ENCODE measurements around the gene THSD7A.

Gene THSD7A

DNA sequence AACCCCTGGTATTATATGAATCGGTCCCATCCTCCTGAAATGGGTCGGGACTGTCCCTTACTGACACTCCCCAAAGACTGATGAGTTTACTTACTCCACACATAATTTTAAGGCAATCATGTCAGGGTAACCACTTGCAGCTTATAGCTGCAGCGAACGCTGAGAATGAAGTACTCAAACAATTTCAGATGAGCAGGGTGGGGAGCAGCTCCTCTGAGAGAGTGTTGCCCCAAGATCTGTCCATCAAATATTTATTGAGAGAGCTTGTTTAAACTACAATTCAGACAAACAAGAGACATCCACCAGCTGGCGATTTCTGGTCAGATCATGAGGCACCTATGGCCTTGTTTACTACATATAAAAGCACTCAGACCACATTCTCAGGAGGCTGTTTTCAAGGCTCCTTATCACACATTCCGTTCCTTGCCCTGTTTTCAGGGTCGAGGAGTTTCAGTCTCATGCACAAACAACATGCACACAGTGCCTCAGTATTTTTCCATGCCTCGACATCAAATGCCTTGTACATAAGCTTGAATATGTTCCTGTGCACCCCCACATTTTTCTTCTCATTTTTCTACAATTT is 80.1 kb downstream of the THSD7A start:
- DNase-seq (ENCODE audit: low spot score): no peak

DNA sequence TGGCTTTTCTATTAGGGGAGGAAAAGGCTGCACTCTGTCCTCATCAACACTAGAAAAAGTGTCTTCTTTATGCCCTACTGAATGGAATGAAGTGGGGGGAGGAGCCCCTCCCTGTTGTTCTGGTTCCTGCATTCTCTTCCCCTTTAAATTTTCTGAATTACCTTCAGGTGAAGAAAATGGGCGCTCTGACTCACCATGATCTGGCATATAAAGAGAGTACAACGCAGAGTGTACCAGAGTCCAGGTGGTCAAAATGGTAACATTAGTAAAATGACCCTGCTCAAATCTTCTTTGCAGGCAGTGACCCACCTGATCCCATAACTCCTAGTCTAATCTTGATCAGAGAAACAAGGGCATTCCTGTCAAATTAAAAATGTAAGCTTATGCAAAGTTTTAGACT is 80.7 kb downstream of the THSD7A start:
- DNase-seq (ENCODE audit: low spot score): no peak

DNA sequence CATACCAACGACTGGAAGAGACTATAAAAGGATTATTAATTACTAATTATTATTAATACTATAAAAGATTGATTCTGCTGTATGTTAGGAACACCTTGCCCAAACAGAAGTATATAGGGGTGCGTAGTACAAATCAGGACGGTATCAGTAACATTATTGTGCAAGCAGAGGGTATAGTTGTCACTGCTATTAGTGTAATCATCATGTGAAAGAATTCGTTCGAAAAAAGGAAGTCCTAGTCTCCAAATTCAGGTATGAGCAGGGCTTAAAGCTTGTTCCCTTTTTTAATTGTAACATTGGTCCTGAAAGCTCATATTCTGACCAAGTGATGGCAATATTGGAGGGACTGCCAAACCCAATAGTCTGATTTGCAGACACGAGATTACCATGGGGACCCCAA is 81.8 kb downstream of the THSD7A start:
- DNase-seq (ENCODE audit: low spot score): no peak

DNA sequence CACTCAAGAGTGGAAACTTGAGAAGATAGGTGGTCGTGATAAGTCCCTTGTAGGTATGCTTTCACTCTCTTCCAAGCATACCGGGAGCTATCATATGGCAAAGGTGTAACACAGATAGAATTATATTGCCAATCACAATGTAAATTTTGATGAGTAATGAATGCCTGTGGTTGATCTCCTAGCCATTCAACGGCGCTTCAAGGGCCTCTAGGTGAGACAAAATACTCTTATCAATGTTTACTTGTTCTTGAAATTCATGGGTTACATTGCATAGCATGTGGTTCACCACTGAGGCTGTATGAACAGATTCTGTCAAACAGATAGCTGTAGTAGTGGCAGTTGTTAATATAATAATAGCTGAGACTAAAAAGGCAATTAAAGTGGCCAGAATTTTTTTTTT is 82.4 kb downstream of the THSD7A start:
- no peak for DNase-seq (ENCODE audit: low spot score)

DNA sequence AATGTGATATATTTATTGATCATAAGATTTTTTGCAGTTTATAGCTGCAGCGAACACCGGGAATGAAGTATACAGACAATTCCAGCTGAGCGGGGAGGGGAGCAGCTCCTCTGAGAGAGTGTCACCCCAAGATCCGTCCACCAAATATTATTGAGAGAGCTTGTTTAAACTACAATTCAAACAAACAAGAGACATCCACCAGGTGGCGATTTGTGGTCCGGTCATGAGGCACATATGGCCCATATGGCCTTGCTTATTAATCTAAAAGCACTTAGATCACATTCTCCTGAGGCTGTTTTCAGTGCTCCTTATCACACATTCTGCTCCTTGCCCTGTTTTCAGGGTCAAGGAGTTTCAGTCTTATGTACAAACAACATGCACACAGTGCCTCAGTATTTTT is 83.1 kb downstream of the THSD7A start:
- no peak for DNase-seq (ENCODE audit: low spot score)

DNA sequence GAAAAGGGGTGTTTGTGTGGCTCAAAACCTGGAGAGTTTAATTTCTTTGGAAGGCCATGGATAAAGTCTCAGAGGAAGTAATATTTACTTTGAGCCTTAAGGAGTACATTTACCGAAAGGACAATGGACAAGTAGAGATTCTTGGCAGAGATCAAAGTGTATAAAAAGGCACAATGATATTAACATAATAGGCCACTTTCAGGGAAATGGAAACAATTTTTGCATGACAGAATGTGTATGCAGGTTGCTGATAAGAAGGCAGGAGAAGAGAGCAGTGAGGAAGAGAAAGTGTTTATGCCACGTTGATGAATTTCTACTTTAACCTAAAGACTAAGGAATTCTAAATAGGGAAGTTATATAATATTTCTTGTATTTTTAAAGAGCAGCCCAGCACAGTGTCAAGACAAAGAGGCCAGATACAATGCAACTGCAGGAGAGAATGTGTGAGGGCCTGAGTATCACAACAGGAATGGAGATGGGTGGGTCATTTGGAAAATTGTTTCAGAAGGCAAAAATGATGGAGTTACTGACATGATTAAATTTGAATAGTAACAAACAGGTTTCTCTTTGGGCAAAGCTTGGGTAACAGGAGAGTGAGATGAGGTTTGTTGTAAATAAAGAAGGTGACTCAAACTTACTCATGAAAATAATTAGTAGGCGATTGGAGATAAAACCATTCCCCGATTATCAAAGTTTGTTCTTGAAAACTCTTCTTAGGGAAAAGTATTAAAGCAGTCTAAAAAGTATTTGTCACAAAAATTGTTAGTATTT is 84.1 kb downstream of the THSD7A start:
- DNase-seq (ENCODE audit: low spot score): no peak

DNA sequence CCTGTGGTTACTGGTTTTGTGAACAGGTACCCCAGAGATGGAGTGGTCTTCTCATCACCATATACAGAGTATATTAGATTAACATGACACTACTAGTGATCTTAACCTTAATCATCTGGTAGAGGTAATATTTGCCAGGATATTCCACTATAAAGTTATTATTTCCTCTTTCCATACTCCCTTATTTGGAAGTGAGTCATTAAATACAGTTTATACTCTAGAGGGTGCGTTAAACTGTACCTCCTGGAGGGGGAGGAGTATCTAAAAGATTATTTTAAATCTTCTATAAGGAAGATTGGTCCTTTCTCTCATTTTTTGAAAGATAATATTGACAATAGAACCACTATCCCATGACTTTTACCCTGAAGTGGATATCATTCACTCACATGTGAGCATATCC is 85.4 kb downstream of the THSD7A start:
- DNase-seq (ENCODE audit: low spot score): no peak

DNA sequence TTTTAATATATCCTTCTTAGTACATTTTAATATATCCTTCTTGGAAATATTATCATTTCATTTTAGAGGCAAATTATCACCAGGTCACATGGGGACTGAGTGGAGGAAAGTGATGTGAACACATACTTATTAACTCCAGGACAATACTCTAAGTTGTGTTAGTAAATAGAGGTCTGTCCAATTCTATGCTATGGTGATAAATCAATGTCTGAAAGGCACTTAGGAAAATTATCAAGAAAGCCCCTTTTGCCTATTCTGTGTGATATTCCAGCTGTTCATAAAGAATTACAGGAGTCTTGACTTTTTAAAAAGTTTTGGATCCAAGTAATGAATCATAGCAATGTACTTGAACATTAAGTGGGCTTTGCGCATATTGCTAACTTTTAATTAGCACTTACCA is 88.5 kb downstream of the THSD7A start:
- no peak for DNase-seq (ENCODE audit: low spot score)

DNA sequence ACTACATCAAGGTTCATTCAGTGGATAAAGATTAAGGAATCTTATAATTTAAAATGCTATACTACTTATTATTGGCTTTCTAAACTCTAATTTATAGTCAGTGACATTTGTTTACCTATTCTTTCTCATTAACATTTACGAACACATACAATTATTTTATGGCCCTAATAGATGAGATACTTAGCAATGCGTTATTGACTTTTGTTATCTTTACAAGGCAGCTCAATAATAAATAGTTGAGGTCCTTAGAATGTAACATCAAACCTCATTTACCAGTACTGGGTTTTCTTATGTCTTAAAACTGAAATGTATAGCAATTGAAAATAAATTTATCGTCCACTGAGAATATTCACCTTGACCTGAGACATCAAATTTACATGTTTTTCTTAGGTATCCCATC is 89.0 kb downstream of the THSD7A start:
- DNase-seq (ENCODE audit: low spot score): no peak

DNA sequence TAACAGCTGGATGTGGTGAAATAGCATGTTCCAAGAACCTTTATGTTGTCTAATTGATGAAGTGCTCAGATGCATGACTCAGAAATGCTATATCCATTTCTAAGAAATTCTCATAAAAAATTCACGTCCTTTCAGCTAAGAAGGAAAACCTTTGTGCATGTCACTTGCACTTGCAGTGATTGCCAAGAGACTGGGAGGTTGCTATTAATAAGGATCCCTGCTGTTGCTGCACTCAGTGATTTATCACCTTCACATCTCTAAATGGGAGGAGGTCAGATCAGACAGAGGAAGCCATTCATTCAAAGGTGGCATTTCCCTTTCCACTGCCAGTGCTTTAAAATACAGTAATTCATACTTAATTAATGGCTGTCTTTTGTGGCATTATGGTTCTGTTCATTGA is 89.5 kb downstream of the THSD7A start:
- DNase-seq (ENCODE audit: low spot score): no peak

DNA sequence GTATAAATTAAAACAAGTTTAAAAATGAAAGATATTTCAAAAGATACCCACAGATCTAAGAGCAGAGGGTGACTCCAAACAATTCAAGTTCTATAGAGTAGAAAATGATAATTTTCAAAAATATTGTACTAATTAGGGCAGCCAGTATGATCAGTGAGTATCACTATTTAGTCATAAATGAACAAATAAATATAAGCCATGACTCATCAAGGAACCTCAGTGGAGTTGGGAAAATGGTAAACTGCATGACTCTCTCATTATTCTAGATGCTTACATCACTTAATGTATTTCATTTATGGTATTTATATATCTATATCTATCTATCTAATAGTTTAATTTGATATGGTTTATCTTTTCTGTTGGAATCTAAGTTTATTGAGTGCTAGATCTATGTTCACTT is 94.3 kb downstream of the THSD7A start:
- DNase-seq (ENCODE audit: low spot score): no peak

DNA sequence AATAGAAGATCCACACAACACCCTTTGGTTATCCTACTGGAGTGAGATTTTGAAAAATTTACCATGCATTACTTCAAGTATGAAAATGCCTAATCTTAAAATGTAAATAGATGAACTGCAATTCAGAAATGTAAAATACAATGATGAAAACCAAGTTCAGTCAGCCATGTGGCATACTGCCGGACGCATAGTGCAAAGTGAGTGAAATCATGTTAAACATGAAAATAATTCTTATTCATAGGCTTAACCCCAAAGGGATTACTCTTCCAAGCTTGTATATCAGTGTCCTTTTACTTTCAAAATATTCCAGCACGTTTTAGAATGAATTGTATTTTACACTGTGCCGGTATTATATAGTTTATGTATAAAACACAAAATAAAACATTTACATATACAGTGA is 99.8 kb downstream of the THSD7A start:
- DNase-seq (ENCODE audit: low spot score): no peak

DNA sequence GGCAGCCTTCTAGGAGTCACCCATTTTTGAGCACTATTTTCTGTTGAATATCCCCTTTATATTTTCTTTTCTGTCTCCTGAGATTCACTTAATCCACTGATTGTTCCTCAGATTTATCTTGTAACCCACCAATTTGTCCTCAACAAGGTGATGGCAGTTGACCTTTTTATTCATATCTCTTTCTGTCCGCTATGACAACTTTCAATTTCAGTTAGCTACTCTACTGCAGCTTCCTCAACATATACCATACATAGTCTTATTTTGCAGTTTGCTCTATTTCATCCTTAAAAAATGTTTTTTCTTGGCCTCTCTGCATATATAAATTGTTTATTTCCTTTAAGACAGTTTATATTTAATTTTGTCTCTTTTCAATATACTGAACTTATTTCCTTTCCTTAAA is 101.3 kb downstream of the THSD7A start:
- DNase-seq (ENCODE audit: low spot score): no peak

DNA sequence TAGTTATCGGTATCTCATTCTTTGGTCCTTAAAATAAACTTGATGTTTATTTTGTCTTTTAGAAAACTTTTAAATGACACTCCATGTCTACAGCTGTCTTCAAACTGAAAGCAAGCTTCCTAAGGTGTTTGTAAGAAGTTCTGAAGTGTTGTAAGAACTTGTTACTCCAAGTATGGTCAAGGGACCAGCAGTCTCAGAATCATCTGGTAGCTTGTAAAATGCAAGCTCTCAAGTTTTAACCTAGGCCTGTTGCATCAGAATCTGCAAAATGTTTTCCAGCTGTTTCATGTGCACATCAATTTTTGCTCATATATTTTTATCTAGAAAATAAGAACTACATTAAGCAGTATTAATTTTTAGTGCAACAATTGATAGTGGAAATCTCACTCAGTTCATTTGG is 104.1 kb downstream of the THSD7A start:
- DNase-seq (ENCODE audit: low spot score): no peak

DNA sequence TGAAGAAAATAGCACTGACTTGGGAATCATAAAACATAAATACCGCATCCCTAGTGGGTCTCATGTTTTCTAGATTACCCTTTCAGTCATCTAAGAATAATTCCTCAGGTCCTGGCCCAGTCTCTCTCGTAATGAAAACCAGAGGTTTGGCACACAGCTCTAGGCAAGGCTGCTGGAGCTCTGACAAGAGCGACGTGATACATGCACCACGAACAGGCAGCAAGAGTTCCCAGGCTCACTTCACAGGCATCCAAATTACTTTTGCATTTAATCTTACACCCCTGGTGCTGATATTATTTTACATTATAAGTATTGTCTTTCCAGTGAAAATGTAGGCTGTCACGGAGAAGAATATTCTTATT is 105.2 kb downstream of the THSD7A start:
- DNase-seq (ENCODE audit: low spot score): no peak

DNA sequence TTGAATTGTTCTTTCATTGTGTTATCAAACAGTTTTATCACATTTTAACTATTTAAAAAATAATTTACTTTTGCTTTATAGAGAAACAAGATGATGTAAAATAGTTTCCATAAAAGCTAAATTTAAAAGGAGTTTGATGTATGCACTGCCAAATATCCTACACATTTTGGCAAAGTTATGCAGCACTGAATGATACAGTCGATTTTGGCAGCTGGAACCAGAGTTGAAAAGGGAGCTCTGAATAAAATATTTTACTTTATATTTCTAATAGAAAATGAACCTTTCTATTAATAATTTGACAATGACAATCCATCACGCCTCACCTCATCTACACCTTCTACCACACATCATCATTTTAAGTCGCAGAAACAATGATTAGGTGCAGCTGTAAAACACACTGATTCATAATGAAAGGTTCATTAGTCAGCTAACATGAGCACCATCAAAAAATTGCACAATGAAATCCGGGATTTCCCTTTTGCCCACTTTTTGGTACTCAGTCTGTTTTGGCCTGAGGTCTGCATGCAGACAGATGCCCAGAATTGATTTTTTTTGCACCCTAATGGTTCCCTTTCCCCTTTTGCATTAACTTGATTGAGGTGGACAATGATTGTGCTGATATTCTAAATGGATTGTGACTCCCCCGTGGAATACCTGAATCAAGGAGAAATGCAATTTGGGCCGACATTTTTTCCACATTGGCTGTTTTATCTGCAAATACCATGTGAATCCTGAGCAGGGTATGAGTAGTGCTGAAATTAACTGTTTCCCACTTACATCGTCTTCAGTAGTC is 105.8 kb downstream of the THSD7A start:
- DNase-seq (ENCODE audit: low spot score): no peak

DNA sequence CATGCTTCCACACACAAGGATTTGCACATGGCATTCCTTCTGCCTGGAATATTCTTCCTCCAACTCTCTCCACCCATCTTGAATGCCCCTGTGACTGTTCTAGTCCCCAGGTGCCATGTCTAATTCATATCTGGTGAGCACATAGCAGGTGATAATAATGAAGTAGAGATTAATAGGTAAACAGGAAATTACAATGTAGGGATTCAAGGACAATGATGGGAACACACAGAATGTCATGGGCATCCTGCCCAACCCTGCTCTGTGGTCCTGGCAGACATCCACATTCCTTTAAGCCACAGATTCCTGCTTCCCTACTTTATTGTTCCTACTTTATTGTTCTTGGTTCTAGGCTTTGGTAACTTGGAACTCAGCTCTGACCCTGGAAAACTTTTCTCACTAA is 115.8 kb downstream of the THSD7A start:
- no peak for DNase-seq (ENCODE audit: low spot score)

DNA sequence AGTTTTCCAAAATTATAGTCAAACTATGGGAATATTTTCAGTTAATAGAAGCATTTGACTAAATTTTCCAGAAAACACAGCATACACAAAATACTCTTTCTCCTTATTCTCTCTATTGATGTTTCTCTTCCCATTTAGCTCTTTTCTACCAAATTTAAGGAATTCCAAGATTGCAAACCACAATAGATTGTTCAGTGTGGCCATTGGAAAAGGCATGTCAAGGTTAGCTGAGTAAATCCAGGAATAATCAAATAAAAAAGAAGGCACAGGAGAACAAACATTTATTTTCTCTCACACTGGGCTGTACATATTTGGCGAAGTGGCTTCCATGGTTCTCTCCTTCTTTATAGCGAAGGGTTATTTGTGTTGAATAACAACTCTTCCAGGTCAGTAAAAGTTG is 117.3 kb downstream of the THSD7A start:
- DNase-seq (ENCODE audit: low spot score): no peak

DNA sequence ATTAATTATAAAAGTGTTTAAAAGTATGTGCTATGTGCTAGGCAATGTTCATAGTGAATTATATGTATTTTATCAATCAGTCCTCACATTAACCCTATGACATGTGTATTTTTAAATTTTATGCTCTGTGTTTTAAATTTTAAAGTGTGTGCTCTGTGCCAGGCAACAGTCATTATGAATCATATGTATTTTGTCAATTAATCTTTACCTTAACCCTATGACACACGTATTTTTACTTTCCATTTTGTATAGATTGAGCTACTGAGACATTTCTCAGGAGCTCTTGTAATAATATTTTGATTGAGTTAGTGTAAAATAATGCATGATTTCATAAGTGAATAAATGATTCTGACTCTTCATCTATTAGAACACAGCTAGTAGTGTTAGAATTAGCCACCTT is 117.8 kb downstream of the THSD7A start:
- DNase-seq (ENCODE audit: low spot score): no peak

DNA sequence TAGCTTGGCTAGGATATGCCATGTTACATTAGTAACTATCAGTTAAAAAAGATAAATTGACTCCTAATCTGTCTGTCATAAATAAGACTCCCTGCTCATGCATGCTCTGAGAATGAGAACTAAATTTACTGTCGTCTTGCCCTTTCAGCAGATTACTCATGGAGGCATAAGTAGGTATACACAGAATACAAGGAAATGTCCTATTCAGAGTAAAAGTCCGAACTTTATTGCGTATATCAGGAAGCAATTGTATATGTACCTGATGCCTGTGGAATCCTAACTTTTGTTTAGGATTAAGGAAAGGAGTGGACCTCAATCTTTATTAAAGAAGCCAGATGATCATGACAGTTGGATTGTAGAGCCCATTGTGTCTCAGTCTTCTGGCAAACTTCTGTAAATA is 118.6 kb downstream of the THSD7A start:
- no peak for DNase-seq (ENCODE audit: low spot score)

DNA sequence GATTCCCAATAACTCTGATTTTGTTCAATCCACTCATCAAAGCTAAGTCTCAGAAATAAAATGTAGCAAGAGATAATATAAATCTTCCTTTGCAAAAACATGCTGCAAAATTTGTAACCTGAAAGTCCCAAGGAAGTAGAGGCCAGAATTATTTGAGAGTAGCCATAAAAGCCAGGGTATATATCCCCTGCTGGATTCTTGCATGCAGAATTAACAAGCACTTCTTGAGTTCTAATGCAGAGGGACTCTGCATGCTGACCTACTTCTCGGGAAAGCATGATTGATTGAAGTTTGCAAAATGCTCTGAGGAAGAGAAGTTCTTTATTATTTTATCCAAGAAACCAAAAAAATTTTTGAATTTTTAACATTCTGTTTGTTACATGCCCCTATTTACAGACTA is 121.6 kb downstream of the THSD7A start:
- DNase-seq (ENCODE audit: low spot score): no peak

DNA sequence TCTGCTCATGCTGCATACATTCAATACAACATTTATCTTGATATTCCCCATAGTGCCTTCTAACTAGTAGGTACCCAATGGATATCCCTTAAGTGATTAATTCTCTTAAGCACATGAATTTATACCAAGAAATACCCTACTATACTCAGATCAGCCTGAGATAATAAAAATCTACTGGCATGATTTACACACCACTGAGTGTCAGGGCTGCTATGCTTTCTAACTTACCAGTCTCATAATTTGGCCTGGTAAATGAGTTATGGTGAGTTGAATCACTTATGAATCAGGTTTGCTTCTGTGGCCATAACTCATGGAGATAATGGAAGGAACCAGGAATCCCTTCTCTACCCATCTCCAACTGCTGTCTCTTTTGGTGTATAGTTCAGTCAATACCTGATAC is 122.8 kb downstream of the THSD7A start:
- DNase-seq (ENCODE audit: low spot score): no peak

DNA sequence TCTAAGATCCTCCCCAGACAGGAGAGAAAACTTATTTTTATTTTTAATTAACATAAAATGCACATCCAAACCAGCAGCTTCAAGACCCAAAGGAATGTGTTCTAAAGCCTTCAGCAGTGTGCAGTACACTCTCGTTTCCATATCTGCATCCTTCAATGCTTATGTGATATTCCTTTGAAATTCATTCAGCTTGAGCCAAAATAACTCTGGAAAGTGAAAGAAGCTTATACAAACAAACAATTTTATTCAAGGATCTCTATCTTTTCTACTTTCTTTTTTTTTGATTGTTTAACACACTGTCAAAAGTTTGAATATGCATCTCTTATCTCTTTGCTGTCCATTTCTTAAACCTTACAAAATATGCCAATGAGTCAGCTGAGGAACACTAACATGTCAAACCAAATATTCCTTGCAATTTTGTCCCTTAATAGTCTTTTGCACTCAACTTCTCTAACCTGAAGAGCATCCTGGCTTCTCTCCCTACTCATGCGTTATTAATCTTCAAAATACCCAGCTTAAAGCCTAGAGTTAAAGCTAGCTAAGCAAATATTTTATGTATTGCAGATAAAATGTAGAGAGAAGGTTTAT is 124.3 kb downstream of the THSD7A start:
- no peak for DNase-seq (ENCODE audit: low spot score)
